ENCODE results near the gene CNOT2. TPM values are rescaled to one million over a fixed set of nuclear protein-coding genes. Genes with fewer than 3 reads are reported as not detected.

CNOT2 gene
- total RNA-seq, 2 donors from 2014 or later = 96.2 to 96.5 TPM

- H3K27me3 ChIP-seq (ENCODE audit: control insufficient read depth, insufficient read depth, low read length, poor library complexity, severe bottlenecking) = no peaks in the 10 kb centered on the region
- H3K9ac ChIP-seq (ENCODE audit: extremely low read depth, low read length, poor library complexity, severe bottlenecking) = no peak overlapping the region
- peaks cover 6% of the 10 kb centered on the region for H3K4me1 ChIP-seq (ENCODE audit: control insufficient read depth, insufficient read depth, low read length)
- TF ChIP-seq CTCF (conservative IDR thresholded peaks at IDR 0.05) = no peak
- H3K27ac ChIP-seq (ENCODE audit: low read depth, low read length) = no peak overlapping the region
- H3K4me1 Mint-ChIP-seq = peaks cover 27% of the 10 kb centered on the region
- H3K4me3 ChIP-seq (ENCODE audit: low read length) = no peak overlapping the region
- H3K4me3 Mint-ChIP-seq = no peak overlapping the region
- H3K36me3 ChIP-seq (ENCODE audit: control insufficient read depth, insufficient read depth, low read length) = peaks cover 27% of the 10 kb centered on the region
- H3K36me3 Mint-ChIP-seq (ENCODE audit: low read depth) = peaks cover 42% of the 10 kb centered on the region
- WGBS, 2 experiments (ENCODE audit: insufficient coverage in 1 of 2, insufficient read length in 1 of 2) = 100% methylated on average over 1 of the region's 1 CpG
- no peak overlapping the region for H3K27ac Mint-ChIP-seq
- H3K27me3 Mint-ChIP-seq (ENCODE audit: insufficient read depth) = no peaks in the 10 kb centered on the region
- H3K9me3 Mint-ChIP-seq = peaks cover 4% of the 10 kb centered on the region
- no peaks in the 10 kb centered on the region for H3K9me3 ChIP-seq (ENCODE audit: control insufficient read depth, low read length)
- DNase-seq = no peak
Measured at GRCh38 chr12:70240673-70241072, 2.6 kb upstream of the CNOT2 start.

- Histone ChIP-seq H3K4me3 (ENCODE audit: low read length) (peak overlapping the region; percentile 91), H3K4me1 (ENCODE audit: control insufficient read depth, insufficient read depth, low read length) (peaks cover 7% of the 10 kb centered on the region), H3K27me3 (ENCODE audit: control insufficient read depth, insufficient read depth, low read length, poor library complexity, severe bottlenecking) (no peaks in the 10 kb centered on the region), H3K27ac (ENCODE audit: low read depth, low read length) (no peak overlapping the region), H3K36me3 (ENCODE audit: control insufficient read depth, insufficient read depth, low read length) (peaks cover 27% of the 10 kb centered on the region), H3K9ac (ENCODE audit: extremely low read depth, low read length, poor library complexity, severe bottlenecking) (peak overlapping the region; percentile 78), H3K9me3 (ENCODE audit: control insufficient read depth, low read length) (no peaks in the 10 kb centered on the region)
- Mint-ChIP-seq H3K4me1 (peaks cover 33% of the 10 kb centered on the region), H3K36me3 (ENCODE audit: low read depth) (peaks cover 35% of the 10 kb centered on the region), H3K4me3 (peak overlapping the region; percentile 95), H3K9me3 (no peaks in the 10 kb centered on the region), H3K27me3 (ENCODE audit: insufficient read depth) (no peaks in the 10 kb centered on the region), H3K27ac (peak overlapping the region; percentile 99)
- DNase-seq = no peak
- WGBS, 2 experiments (ENCODE audit: insufficient coverage in 1 of 2, insufficient read length in 1 of 2) = 73% methylated on average over 2 of the region's 2 CpGs; no CpG with 5 or more reads in 1 of the 2 experiments
- TF ChIP-seq CTCF (conservative IDR thresholded peaks at IDR 0.05) = no peak
Measured at GRCh38 chr12:70241845-70242244, 1.4 kb upstream of the CNOT2 start.

GRCh38 chr12:70243510-70244371 lies 508 bp downstream of the CNOT2 start:
- Mint-ChIP-seq H3K36me3 (ENCODE audit: low read depth) (peaks cover 25% of the 10 kb centered on the region), H3K27ac (peak overlapping the region; percentile 99), H3K4me3 (peak overlapping the region; percentile 95), H3K9me3 (no peaks in the 10 kb centered on the region), H3K27me3 (ENCODE audit: insufficient read depth) (no peaks in the 10 kb centered on the region), H3K4me1 (peaks cover 39% of the 10 kb centered on the region)
- peak overlapping the region; percentile 91 for H3K4me3 ChIP-seq (ENCODE audit: low read length)
- H3K9ac ChIP-seq (ENCODE audit: extremely low read depth, low read length, poor library complexity, severe bottlenecking) = peak overlapping the region; percentile 78
- H3K27ac ChIP-seq (ENCODE audit: low read depth, low read length) = peak overlapping the region; percentile 99
- DNase-seq = peak; percentile 82
- 0 to 5% methylated on average over 4 to 61 of the region's 70 CpGs for WGBS, 2 experiments (ENCODE audit: insufficient coverage in 1 of 2, insufficient read length in 1 of 2)
- peaks cover 27% of the 10 kb centered on the region for H3K36me3 ChIP-seq (ENCODE audit: control insufficient read depth, insufficient read depth, low read length)
- no peaks in the 10 kb centered on the region for H3K27me3 ChIP-seq (ENCODE audit: control insufficient read depth, insufficient read depth, low read length, poor library complexity, severe bottlenecking)
- H3K4me1 ChIP-seq (ENCODE audit: control insufficient read depth, insufficient read depth, low read length) = peaks cover 7% of the 10 kb centered on the region
- TF ChIP-seq CTCF (conservative IDR thresholded peaks at IDR 0.05) = no peak
- H3K9me3 ChIP-seq (ENCODE audit: control insufficient read depth, low read length) = no peaks in the 10 kb centered on the region

Data from endodermal cell (in vitro differentiated cells).